Measurements from ENCODE around the gene PKD1L1. TPM values are rescaled to one million over a fixed set of nuclear protein-coding genes. Genes with fewer than 3 reads are reported as not detected.

Gene PKD1L1
- total RNA-seq, 1 donor from 2014 or later, result 0.17 TPM

- Mint-ChIP-seq H3K27ac (no peak overlapping the region), H3K36me3 (no peaks in the 10 kb centered on the region), H3K27me3 (peaks cover 9% of the 10 kb centered on the region), H3K4me1 (ENCODE audit: unreplicated experiment) (peaks cover 8% of the 10 kb centered on the region), H3K4me3 (no peak overlapping the region), H3K9me3 (no peaks in the 10 kb centered on the region)
- DNase-seq (ENCODE audit: extremely low spot score, unreplicated experiment), result no peak
- no peak for TF ChIP-seq CTCF (conservative IDR thresholded peaks at IDR 0.05)
Observed at GRCh38 chr7:47884675-47885074, 63.6 kb downstream of the PKD1L1 start.

GRCh38 chr7:47882635-47883034 lies 65.6 kb downstream of the PKD1L1 start:
- H3K27me3 Mint-ChIP-seq, result peaks cover 6% of the 10 kb centered on the region
- H3K4me1 Mint-ChIP-seq (ENCODE audit: unreplicated experiment), result peaks cover 8% of the 10 kb centered on the region
- no peak for TF ChIP-seq CTCF (conservative IDR thresholded peaks at IDR 0.05)

GRCh38 chr7:47881256-47881655 lies 67.0 kb downstream of the PKD1L1 start:
- no peaks in the 10 kb centered on the region for H3K9me3 Mint-ChIP-seq
- H3K36me3 Mint-ChIP-seq, result no peaks in the 10 kb centered on the region
- no peak for DNase-seq (ENCODE audit: extremely low spot score, unreplicated experiment)
- H3K4me1 Mint-ChIP-seq (ENCODE audit: unreplicated experiment), result peaks cover 8% of the 10 kb centered on the region
- H3K4me3 Mint-ChIP-seq, result no peak overlapping the region
- H3K27ac Mint-ChIP-seq, result no peak overlapping the region
- no peak for TF ChIP-seq CTCF (conservative IDR thresholded peaks at IDR 0.05)
- H3K27me3 Mint-ChIP-seq, result peaks cover 6% of the 10 kb centered on the region

More at GRCh38 chr7:47882635-47883034, 65.6 kb downstream of the PKD1L1 start:
- no peak for DNase-seq (ENCODE audit: extremely low spot score, unreplicated experiment)
- Mint-ChIP-seq H3K27ac (no peak overlapping the region), H3K4me3 (no peak overlapping the region), H3K9me3 (no peaks in the 10 kb centered on the region), H3K36me3 (no peaks in the 10 kb centered on the region)

GRCh38 chr7:47878662-47879061 lies 69.6 kb downstream of the PKD1L1 start:
- Mint-ChIP-seq H3K27me3 (peaks cover 17% of the 10 kb centered on the region), H3K27ac (no peak overlapping the region), H3K9me3 (no peaks in the 10 kb centered on the region), H3K36me3 (no peaks in the 10 kb centered on the region), H3K4me1 (ENCODE audit: unreplicated experiment) (peaks cover 8% of the 10 kb centered on the region), H3K4me3 (no peak overlapping the region)
- no peak for DNase-seq (ENCODE audit: extremely low spot score, unreplicated experiment)
- TF ChIP-seq CTCF (conservative IDR thresholded peaks at IDR 0.05), result no peak

GRCh38 chr7:47877336-47877735 lies 70.9 kb downstream of the PKD1L1 start:
- H3K4me3 Mint-ChIP-seq, result no peak overlapping the region
- H3K36me3 Mint-ChIP-seq, result no peaks in the 10 kb centered on the region
- DNase-seq (ENCODE audit: extremely low spot score, unreplicated experiment), result no peak
- H3K9me3 Mint-ChIP-seq, result no peaks in the 10 kb centered on the region
- H3K4me1 Mint-ChIP-seq (ENCODE audit: unreplicated experiment), result peaks cover 8% of the 10 kb centered on the region
- no peak for TF ChIP-seq CTCF (conservative IDR thresholded peaks at IDR 0.05)
- peaks cover 17% of the 10 kb centered on the region for H3K27me3 Mint-ChIP-seq
- H3K27ac Mint-ChIP-seq, result no peak overlapping the region

Data from type B pancreatic cell (in vitro differentiated cells).